KMS-11 (cell line): ENCODE measurements around the gene CENPN.

Experiments
- H2AFZ ChIP-seq: fragments of 200-600 bp; sonication (generic); 2 replicates; pipeline ENCODE4 v1.6.1; 2016; ENCODE audit warnings: antibody characterized with exemption, mixed run types, low read depth
- H3K27ac ChIP-seq: fragments of 200-600 bp; sonication (generic); 2 replicates; pipeline ENCODE4 v1.6.1; 2016; ENCODE audit warnings: mild to moderate bottlenecking, mixed run types
- H3K27me3 ChIP-seq: fragments of 200-600 bp; sonication (generic); 2 replicates; pipeline ENCODE4 v1.6.1; 2017; ENCODE audit warnings: mild to moderate bottlenecking, low read depth, mixed run types, moderate library complexity; ENCODE audit not compliant: insufficient read depth
- H3K36me3 ChIP-seq: fragments of 200-600 bp; sonication (generic); 2 replicates; pipeline ENCODE4 v1.6.1; 2017; ENCODE audit warnings: mild to moderate bottlenecking, mixed run types; ENCODE audit not compliant: insufficient read depth
- H3K4me1 ChIP-seq: fragments of 200-600 bp; sonication (generic); 2 replicates; pipeline ENCODE4 v1.6.1; 2016; ENCODE audit warnings: mild to moderate bottlenecking, low read depth, mixed run types; ENCODE audit not compliant: poor library complexity, severe bottlenecking
- H3K4me2 ChIP-seq: fragments of 200-600 bp; sonication (generic); 2 replicates; pipeline ENCODE4 v1.7.0; 2016; ENCODE audit warnings: mild to moderate bottlenecking, mixed run types
- H3K4me3 ChIP-seq: fragments of 200-600 bp; sonication (generic); IDR thresholded peaks from 2 replicates; pipeline ENCODE4 v1.6.1; 2017; ENCODE audit warnings: low read depth, low read length, mixed read lengths; ENCODE audit not compliant: insufficient read depth
- H3K79me2 ChIP-seq: fragments of 200-600 bp; sonication (generic); 2 replicates; pipeline ENCODE4 v1.6.1; 2016; ENCODE audit warnings: low read depth, mixed run types; ENCODE audit not compliant: insufficient read depth
- H3K9ac ChIP-seq: fragments of 200-600 bp; sonication (generic); 2 replicates; pipeline ENCODE4 v1.6.1; 2016; ENCODE audit warnings: mild to moderate bottlenecking, mixed run types
- H4K20me1 ChIP-seq: fragments of 200-600 bp; sonication (generic); 2 replicates; pipeline ENCODE4 v1.6.1; 2016; ENCODE audit warnings: mild to moderate bottlenecking, mixed run types; ENCODE audit not compliant: insufficient read depth
- TF ChIP-seq, protein P1 (sequence below): fragments of 200-600 bp; sonication (generic); conservative IDR thresholded peaks from 2 replicates; pipeline ENCODE4 v1.6.1; 2017; ENCODE audit warnings: low read depth, mild to moderate bottlenecking, antibody characterized with exemption, low read length, moderate library complexity, mixed read lengths

CENPN gene

DNA sequence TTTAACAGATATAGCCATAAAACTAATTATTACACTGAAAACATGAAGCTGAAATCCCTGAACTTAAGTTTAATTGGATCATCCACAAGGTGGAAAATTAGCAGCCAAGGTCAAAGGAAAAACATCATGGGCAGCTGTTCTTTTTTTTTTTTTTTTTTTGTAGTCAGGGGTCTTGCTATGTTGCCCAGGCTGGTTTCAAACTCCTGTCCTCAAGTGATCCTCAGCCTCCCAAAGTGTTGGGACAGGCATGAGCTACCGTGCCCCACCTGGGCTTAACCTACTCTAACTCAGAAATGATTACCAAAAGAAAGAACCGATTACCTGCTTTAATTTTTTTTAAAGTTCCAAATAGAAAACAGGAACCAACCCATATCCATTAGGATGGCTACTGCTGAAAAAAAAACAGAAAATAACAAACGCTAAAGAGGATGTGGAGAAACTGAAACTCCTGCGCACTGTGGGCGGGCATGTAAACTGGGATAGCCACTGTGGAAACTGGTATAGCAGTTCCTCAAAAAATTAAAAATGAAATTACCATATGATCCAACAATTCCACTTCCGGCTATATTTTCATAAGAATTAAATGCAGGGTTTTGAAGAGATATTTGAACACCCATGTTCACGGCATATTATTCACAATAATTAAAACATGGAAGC, 8.9 kb upstream of the CENPN start:
- no peak overlapping the region for H3K4me2 ChIP-seq
- H3K36me3 ChIP-seq, result no peaks in the 10 kb centered on the region
- TF ChIP-seq, protein P1, sequence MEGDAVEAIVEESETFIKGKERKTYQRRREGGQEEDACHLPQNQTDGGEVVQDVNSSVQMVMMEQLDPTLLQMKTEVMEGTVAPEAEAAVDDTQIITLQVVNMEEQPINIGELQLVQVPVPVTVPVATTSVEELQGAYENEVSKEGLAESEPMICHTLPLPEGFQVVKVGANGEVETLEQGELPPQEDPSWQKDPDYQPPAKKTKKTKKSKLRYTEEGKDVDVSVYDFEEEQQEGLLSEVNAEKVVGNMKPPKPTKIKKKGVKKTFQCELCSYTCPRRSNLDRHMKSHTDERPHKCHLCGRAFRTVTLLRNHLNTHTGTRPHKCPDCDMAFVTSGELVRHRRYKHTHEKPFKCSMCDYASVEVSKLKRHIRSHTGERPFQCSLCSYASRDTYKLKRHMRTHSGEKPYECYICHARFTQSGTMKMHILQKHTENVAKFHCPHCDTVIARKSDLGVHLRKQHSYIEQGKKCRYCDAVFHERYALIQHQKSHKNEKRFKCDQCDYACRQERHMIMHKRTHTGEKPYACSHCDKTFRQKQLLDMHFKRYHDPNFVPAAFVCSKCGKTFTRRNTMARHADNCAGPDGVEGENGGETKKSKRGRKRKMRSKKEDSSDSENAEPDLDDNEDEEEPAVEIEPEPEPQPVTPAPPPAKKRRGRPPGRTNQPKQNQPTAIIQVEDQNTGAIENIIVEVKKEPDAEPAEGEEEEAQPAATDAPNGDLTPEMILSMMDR, result no peak
- H3K27ac ChIP-seq, result no peak overlapping the region
- peaks cover 94% of the 10 kb centered on the region for H3K79me2 ChIP-seq
- no peak overlapping the region for H3K9ac ChIP-seq
- H3K4me1 ChIP-seq, result peaks cover 20% of the 10 kb centered on the region
- H3K27me3 ChIP-seq, result no peaks in the 10 kb centered on the region
- no peak overlapping the region for H2AFZ ChIP-seq
- H3K4me3 ChIP-seq, result no peak overlapping the region
- no peaks in the 10 kb centered on the region for H4K20me1 ChIP-seq

GRCh38 chr16:81000873-81001272, 6.1 kb upstream of the CENPN start:
- H3K79me2 ChIP-seq, result peaks cover 97% of the 10 kb centered on the region
- H3K4me3 ChIP-seq, result no peak overlapping the region
- H3K4me1 ChIP-seq, result peaks cover 40% of the 10 kb centered on the region
- no peak overlapping the region for H2AFZ ChIP-seq
- no peak overlapping the region for H3K27ac ChIP-seq
- TF ChIP-seq, protein P1, result no peak
- no peak overlapping the region for H3K4me2 ChIP-seq
- H3K9ac ChIP-seq, result no peak overlapping the region
- peaks cover 4% of the 10 kb centered on the region; the same call in 1 of the 2 replicates for H4K20me1 ChIP-seq
- H3K27me3 ChIP-seq, result no peaks in the 10 kb centered on the region
- no peaks in the 10 kb centered on the region for H3K36me3 ChIP-seq

DNA sequence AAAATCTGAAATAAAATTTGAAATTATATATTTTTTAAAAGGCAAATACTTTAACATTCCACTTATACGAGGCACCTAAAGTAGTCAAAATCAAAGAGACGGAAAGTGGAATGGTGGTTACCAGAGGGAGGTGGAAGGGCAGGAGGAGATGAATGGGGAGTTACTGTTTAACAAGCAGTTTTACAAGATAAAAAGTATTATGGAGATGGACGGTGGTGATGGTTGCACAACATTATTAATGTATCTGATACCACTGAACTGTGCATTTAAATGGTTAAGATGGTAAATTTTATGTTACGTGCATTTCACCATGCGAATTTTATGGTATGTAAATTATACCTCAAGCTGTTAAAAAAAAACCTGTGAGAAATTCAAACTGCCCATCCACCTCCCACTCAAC, 5.7 kb upstream of the CENPN start:
- TF ChIP-seq, protein P1, result no peak
- peaks cover 4% of the 10 kb centered on the region; the same call in 1 of the 2 replicates for H4K20me1 ChIP-seq
- no peak overlapping the region for H2AFZ ChIP-seq
- H3K27me3 ChIP-seq, result no peaks in the 10 kb centered on the region
- no peaks in the 10 kb centered on the region for H3K36me3 ChIP-seq
- no peak overlapping the region for H3K4me2 ChIP-seq
- no peak overlapping the region for H3K27ac ChIP-seq
- H3K9ac ChIP-seq, result no peak overlapping the region
- H3K79me2 ChIP-seq, result peaks cover 99% of the 10 kb centered on the region
- H3K4me3 ChIP-seq, result no peak overlapping the region
- peaks cover 40% of the 10 kb centered on the region for H3K4me1 ChIP-seq

- no peak overlapping the region for H2AFZ ChIP-seq
- H3K27ac ChIP-seq, result no peak overlapping the region
- TF ChIP-seq, protein P1, result no peak
- H3K4me2 ChIP-seq, result no peak overlapping the region
- H3K79me2 ChIP-seq, result peaks cover 91% of the 10 kb centered on the region
- peaks cover 43% of the 10 kb centered on the region for H3K4me1 ChIP-seq
- H3K36me3 ChIP-seq, result no peaks in the 10 kb centered on the region
- no peaks in the 10 kb centered on the region for H3K27me3 ChIP-seq
- H3K4me3 ChIP-seq, result no peak overlapping the region
- no peak overlapping the region for H3K9ac ChIP-seq
- H4K20me1 ChIP-seq, result peaks cover 4% of the 10 kb centered on the region; the same call in 1 of the 2 replicates
Measured at GRCh38 chr16:81003064-81003463, 4.0 kb upstream of the CENPN start.
